Sigmoid colon (tissue), 7 donors: ENCODE data around the gene SUSD1. TPM values are rescaled to one million over a fixed set of nuclear protein-coding genes. Genes with fewer than 3 reads are reported as not detected.

Source experiments
- DNase-seq: peaks from one replicate; pipeline ENCODE4 v3.0.0-alpha.2; 2019
- H3K27ac ChIP-seq, 4 donors: fragments of 200-600 bp; sonication (generic); one replicate each; pipeline ENCODE4 v1.5.1; 2016 to 2019; ENCODE audit warnings: mild to moderate bottlenecking in 1 of 4
- H3K27me3 ChIP-seq, 3 donors: fragments of 200-600 bp; sonication (generic); one replicate each; pipeline ENCODE4 v1.5.1; 2019; ENCODE audit warnings: mild to moderate bottlenecking in 1 of 3
- H3K36me3 ChIP-seq, 4 donors: fragments of 200-600 bp; sonication (generic); one replicate each; pipeline ENCODE4 v1.5.1; 2016 to 2019
- H3K4me1 ChIP-seq, 4 donors: fragments of 200-600 bp; sonication (generic); one replicate each; pipeline ENCODE4 v1.5.1; 2017 to 2019
- H3K4me3 ChIP-seq, 4 donors: fragments of 200-600 bp; sonication (generic); one replicate each; pipeline ENCODE4 v1.5.1; 2017 to 2019; ENCODE audit warnings: mild to moderate bottlenecking in 2 of 4, moderate library complexity in 1 of 4
- H3K9me3 ChIP-seq, 4 donors: fragments of 200-600 bp in 3 of 4; sonication (generic) in 3 of 4; one replicate each; pipeline versions ENCODE4 v1.5.1 to v1.6.1; 2013 to 2019
- CTCF ChIP-seq, 4 experiments: fragments of 450-650 bp in 3 of 4; fragments of 200-600 bp in 1 of 4; IDR thresholded peaks; one replicate each; pipeline ENCODE4 v1.5.1; 2016 to 2019; ENCODE audit warnings: antibody characterized with exemption in 4 of 4, mild to moderate bottlenecking in 3 of 4, moderate library complexity in 2 of 4
- EP300 ChIP-seq, 4 donors: sonication (generic); formaldehyde crosslinking; IDR thresholded peaks; one replicate each; pipeline ENCODE4 v1.6.1; 2017; ENCODE audit warnings: antibody characterized with exemption in 4 of 4
- POLR2A ChIP-seq, 2 donors: fragments of 450-650 bp; IDR thresholded peaks; one replicate each; pipeline ENCODE4 v1.6.1; 2016; ENCODE audit warnings: antibody characterized with exemption in 2 of 2, mild to moderate bottlenecking in 2 of 2, moderate library complexity in 2 of 2
- POLR2AphosphoS5 ChIP-seq, 4 donors: sonication (generic); formaldehyde crosslinking; IDR thresholded peaks; one replicate each; pipeline ENCODE4 v1.6.1; 2017; ENCODE audit warnings: antibody characterized with exemption in 4 of 4
- WGBS, 2 donors: extraction: QIAGEN DNeasy Blood & Tissue Kit; methylation state at CpG; one replicate each; pipeline ENCODE4 v1.1.7; 2013; 5-methylcytosine and 5-hydroxymethylcytosine counted together
- intact Hi-C: fragments of 100-400 bp; cut with DNase I; formaldehyde crosslinking; loops from one replicate; pipeline ENCODE4 v1.15.1; 2023
- polyA plus RNA-seq, 3 donors: library from polyadenylated mRNA; stranded (reverse); fragments of 200-250 nt; gene quantifications; one replicate each; pipeline ENCODE4 v1.2.3, GENCODE V29; 2013
- total RNA-seq, 4 donors: library from RNA; depleted of rRNA; stranded (reverse); fragments of >200 nt; gene quantifications; one replicate each; pipeline ENCODE4 v1.1.0, GENCODE V29; 2016
- donor health status: healthy with polysubstance abuse.
- donor health status: Bipolar disorder and iron deficiency.
- donor health status: healthy.

The SUSD1 gene
- total and polyA plus RNA-seq, 7 donors: 1.8 to 10.7 (median 4.7) TPM

- no peak for TF ChIP-seq POLR2AphosphoS5 (IDR thresholded peaks at IDR 0.05)
- TF ChIP-seq POLR2A (IDR thresholded peaks at IDR 0.05): no peak
- no peak for TF ChIP-seq EP300 (IDR thresholded peaks at IDR 0.05)
- no peak for TF ChIP-seq CTCF (IDR thresholded peaks at IDR 0.05)
- 82 to 88% methylated on average over 9 of the region's 9 CpGs for WGBS, 2 donors
Observed at GRCh38 chr9:112033237-112034215, 141.6 kb downstream of the SUSD1 start.

GRCh38 chr9:112032743-112033142 is 142.4 kb downstream of the SUSD1 start:
- H3K4me3 ChIP-seq: no peak overlapping the region
- intact Hi-C loops: loop anchor here (10.0 kb wide), 1 partner anchor 62 kb away; no protein-coding TSS in a partner anchor
- no peaks in the 10 kb centered on the region for H3K9me3 ChIP-seq
- DNase-seq: no peak
- 68 to 77% methylated on average over 1 of the region's 1 CpG for WGBS, 2 donors
- TF ChIP-seq CTCF (IDR thresholded peaks at IDR 0.05): no peak
- no peak for TF ChIP-seq EP300 (IDR thresholded peaks at IDR 0.05)
- no peak for TF ChIP-seq POLR2A (IDR thresholded peaks at IDR 0.05)
- no peak for TF ChIP-seq POLR2AphosphoS5 (IDR thresholded peaks at IDR 0.05)
- H3K27me3 ChIP-seq: no peaks in the 10 kb centered on the region
- peaks cover 0 to 28% (median 15%) of the 10 kb centered on the region in 4 donors for H3K4me1 ChIP-seq
- no peak overlapping the region for H3K27ac ChIP-seq
- H3K36me3 ChIP-seq: no peaks in the 10 kb centered on the region

More at GRCh38 chr9:112033237-112034215, 141.6 kb downstream of the SUSD1 start:
- Histone ChIP-seq H3K9me3 (no peaks in the 10 kb centered on the region), H3K36me3 (no peaks in the 10 kb centered on the region), H3K27ac (no peak overlapping the region), H3K27me3 (no peaks in the 10 kb centered on the region), H3K4me1 (peaks cover 0 to 28% (median 15%) of the 10 kb centered on the region in 4 donors), H3K4me3 (no peak overlapping the region)
- intact Hi-C loops: loop anchor here (10.0 kb wide), 1 partner anchor 61 kb away; no protein-coding TSS in a partner anchor
- DNase-seq: no peak

- H3K9me3 ChIP-seq: no peaks in the 10 kb centered on the region
- DNase-seq: no peak
- H3K27ac ChIP-seq: no peak overlapping the region
- H3K27me3 ChIP-seq: no peaks in the 10 kb centered on the region
- no peak for TF ChIP-seq CTCF (IDR thresholded peaks at IDR 0.05)
- TF ChIP-seq POLR2A (IDR thresholded peaks at IDR 0.05): no peak
- TF ChIP-seq EP300 (IDR thresholded peaks at IDR 0.05): no peak
- TF ChIP-seq POLR2AphosphoS5 (IDR thresholded peaks at IDR 0.05): no peak
- intact Hi-C loops: loop anchor here (10.0 kb wide), 1 partner anchor 63 kb away; no protein-coding TSS in a partner anchor
- no peak overlapping the region for H3K4me3 ChIP-seq
- WGBS, 2 donors: 69 to 88% methylated on average over 2 of the region's 2 CpGs
- H3K36me3 ChIP-seq: no peaks in the 10 kb centered on the region
- H3K4me1 ChIP-seq: peaks cover 0 to 23% (median 12%) of the 10 kb centered on the region in 4 donors
Observed at GRCh38 chr9:112032009-112032408, 143.1 kb downstream of the SUSD1 start.

GRCh38 chr9:112031400-112031799 is 143.7 kb downstream of the SUSD1 start:
- H3K27me3 ChIP-seq: no peaks in the 10 kb centered on the region
- H3K4me1 ChIP-seq: peaks cover 0 to 23% (median 12%) of the 10 kb centered on the region in 4 donors
- intact Hi-C loops: loop anchor here (10.0 kb wide), 1 partner anchor 63 kb away; no protein-coding TSS in a partner anchor
- H3K9me3 ChIP-seq: no peaks in the 10 kb centered on the region
- no peak for TF ChIP-seq POLR2AphosphoS5 (IDR thresholded peaks at IDR 0.05)
- TF ChIP-seq EP300 (IDR thresholded peaks at IDR 0.05): no peak
- TF ChIP-seq POLR2A (IDR thresholded peaks at IDR 0.05): no peak
- TF ChIP-seq CTCF (IDR thresholded peaks at IDR 0.05): no peak
- no peak overlapping the region for H3K4me3 ChIP-seq
- 60 to 74% methylated on average over 3 of the region's 3 CpGs for WGBS, 2 donors
- no peak overlapping the region for H3K27ac ChIP-seq
- H3K36me3 ChIP-seq: no peaks in the 10 kb centered on the region
- no peak for DNase-seq
